ENCODE data around the gene ZDHHC8.

GRCh38 chr22:20136603-20136873 is 4.9 kb downstream of the ZDHHC8 start:
- TF ChIP-seq CTCF (IDR thresholded peaks at IDR 0.05) (no peak), EZH2 (IDR thresholded peaks at IDR 0.05; ENCODE audit: borderline replicate concordance, insufficient read depth, low read depth, low read length, poor library complexity, severe bottlenecking) (no peak)

Measured in B cell (primary cell).